Stimulated activated CD8-positive, alpha-beta memory T cell treated with anti-CD3 and anti-CD28 coated beads, Interleukin-7, amount 100 ng/mL, for 1 hour (primary cell): ENCODE results near the gene DNAAF1.

Source experiments
- DNase-seq, 2 donors: peaks; one replicate each; pipeline ENCODE4 v3.0.0-alpha.2; 2020; ENCODE audit warnings: low read depth in 2 of 2

The DNAAF1 gene

DNA sequence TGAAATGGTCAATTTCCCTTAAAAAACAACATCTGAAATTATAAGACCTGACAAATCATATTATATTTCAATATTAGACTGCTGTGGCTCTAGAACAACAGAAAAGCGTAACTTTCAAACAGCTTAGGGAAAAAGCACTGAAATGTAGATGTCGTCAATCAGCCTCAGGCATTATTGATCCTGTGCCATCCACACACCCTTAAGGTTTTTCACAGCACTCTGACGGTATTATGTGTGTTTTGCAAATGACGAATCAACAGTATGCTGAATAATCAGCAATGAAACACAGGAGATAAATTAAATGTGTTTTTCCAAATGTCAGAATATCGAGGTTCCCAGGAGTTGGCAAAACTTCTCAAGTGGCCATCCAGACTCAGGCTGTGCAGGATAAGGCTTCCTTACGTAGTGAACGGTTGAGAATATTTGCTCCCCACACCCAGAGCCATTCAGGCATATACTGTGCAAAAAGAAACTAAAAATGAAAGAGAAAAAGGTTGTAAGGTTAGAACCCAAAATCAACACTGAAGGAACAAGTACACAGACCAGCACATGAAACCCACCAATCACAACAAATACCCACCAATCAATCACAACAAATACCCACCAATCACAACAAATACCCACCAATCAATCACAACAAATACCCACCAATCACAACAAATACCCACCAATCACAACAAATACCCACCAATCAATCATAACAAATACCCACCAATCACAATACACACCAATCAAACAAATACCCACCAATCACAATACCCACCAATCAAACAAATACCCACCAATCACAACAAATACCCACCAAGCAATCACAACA, 20.6 kb upstream of the DNAAF1 start:
- no peak for DNase-seq

DNA sequence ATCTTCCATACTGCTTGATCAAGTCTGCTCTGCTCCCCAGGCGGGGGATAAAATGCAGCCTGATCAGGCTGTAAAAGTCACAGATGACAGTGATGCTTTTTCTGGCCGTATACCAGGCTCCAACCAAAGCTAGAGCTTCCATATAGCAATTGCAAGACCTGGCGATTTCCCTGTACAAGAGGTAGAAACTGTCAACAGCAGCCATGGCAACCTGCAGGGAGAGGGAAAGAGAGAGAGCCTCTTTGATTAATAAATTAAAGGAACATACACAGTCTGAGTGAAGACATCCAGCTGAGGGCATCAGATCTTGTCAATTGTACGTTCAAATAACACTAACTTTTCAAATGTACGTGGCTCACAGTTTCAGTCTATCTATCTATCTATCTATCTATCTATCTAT, 14.0 kb upstream of the DNAAF1 start:
- DNase-seq, result no peak

DNA sequence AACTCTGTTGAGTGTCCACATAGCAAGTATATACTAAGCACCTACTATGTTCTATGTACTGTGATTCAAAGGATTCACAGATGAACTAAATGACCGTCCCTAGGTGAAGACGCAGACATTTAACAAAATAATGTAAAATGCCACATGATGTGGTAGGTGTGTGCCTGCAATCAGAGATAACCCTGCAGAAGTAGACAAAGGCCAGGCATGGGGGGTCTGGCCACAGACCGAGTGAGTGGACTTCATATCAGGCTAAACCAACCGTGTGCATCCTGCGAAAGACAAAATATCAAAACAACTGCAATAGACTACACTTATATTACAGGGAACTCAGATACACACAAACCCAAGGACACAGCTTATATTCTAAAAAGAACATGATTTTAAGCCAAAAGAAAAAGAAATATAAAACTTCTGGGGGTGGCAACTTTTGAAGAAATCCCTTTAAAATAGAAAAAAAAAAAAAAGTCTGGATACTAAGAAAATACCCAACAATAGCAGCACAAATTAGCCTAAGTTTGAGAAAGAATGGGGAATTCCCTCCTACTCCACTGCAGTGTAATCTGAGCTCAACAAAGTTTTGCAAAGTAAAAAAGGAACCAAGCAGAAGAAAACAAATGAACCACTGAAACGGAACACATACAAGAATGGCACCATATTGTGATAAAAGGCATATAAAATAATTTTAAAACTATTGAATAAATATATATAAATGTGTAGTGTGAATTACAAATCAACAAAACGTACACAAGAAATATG, 12.4 kb upstream of the DNAAF1 start:
- DNase-seq, result no peak

DNA sequence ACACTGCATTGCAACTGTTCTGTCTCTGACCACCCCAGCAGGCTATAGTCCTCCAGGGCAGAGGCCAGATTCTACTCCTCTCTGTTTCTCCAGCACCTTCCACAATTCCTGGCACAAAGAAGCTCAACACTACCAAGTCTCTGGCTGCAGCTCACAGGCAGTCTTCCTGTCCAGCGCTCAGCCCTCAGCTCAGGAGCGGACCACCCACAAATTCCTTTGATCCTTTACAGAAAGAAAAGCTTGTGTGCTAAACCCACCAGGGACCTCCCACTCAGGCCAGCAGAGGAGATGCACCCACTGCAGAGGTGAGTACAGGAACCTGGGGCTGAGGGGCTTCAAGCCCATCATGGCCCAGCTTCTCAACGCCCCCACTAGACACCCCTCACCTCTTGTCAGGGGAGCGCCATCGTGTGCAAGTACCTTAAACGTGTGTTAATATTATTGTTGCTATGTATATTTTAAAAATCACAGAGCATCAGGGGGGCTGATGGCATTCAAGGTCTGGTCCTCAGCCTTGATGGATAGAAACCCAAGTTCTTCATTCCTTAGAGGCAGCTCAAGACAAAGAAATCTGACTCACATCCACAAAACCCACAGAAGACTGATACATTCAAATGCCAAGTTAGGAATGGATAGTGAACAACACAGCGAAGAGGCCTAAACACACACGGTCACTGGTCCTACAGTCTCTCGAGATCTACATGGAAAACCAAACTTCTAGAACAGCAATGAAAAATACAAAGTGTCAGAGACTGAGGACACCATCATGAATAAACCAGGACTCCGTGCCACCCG, 8.6 kb upstream of the DNAAF1 start:
- DNase-seq, result no peak

DNA sequence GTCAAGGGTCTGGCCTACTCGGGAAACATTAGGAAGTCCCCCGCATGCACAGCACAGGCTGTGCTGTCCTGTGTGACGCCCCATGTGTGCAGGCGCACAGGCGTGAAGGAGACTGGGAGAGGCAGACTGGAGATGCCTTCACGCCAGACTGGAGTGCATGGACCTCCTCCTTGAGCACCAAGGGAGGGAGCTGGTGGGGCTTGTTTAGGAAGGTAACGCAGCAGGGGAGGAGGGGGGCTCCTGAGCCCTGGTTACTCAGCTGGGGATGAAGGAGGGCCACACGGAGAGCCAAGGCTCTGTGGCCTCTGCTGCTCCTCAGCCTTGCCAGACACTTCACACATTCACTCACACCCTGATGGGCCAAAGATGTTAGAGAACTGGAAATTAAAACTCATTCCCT, 7.8 kb upstream of the DNAAF1 start:
- no peak for DNase-seq

DNA sequence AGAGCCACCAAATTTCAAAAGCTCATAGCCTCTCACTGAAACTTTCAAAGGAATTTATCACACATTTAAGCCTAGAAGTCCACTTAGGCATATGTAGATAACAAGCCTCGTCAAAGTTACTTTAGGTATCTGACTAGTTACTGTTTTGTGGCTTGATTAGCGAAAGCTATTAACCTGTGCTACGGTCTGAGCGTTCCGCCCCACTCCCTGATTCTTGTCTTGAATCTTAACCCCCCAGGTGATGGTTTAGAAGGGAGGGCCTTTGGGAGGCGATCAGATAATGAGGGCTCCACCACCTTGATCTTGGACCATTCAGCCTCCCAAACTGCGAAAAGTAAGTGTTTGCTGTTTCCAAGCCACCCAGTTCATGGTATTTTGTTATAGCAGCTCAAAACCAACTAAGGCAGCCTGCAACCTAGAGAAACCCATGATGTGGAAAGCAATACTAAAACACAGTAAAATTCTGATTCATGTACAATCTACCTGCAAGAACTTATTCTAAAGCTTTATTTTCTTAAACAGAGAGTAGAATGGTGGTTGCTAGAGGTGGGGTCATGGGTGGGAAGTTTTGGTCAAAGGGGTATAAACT, 7.2 kb upstream of the DNAAF1 start:
- DNase-seq, result no peak

DNA sequence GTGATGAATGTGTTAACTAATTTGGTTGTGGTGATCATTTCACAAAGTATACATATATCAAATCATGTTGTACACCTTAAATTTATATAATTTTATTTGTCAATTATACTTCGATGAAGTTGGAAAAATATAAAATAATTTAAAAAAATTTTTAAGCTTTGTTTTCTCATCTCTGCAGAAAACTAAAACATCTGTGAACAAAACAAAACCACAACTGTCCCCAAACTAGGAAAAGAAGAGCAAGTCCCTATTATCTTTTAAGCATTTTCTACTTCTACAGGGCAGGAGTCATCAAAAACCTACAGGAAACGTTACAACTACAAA, 6.6 kb upstream of the DNAAF1 start:
- no peak for DNase-seq

DNA sequence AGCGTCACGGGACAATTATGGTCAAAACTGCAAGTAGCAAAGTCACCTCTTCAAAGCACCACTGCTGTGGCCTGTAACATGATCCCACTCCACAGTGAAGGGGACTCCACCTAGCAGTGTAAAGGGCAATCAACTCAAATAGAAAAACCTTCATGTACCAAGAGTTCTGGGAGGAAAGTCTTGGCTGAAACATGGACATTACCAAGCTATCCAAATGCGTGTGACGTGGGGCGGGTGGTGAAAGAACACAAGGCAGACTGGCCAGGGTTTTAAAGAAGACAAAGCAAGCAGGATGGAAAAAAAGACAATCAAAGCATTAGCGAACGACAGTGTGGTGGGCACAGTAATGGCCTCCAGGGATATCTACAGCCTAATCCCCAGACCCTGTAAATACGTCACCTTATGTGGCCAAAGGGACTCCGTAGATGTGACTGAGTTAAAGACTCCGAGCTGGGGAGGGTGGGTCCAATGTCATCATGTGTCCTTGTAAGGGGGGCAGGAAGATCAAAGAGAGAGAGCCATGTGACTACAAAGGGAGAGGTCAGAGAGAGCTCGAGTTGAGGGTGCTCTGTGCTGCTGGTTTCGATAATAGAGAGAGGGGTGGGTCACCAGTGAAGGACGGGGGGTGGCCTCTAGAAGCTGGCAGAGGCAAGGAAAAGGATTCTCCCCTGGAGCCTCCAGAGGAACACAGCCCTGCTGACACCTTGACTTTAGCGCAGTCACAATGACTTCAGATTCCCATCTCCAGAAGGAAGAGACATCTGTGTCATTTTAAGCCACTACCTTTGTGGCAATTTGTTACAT, 6.1 kb upstream of the DNAAF1 start:
- no peak for DNase-seq

DNA sequence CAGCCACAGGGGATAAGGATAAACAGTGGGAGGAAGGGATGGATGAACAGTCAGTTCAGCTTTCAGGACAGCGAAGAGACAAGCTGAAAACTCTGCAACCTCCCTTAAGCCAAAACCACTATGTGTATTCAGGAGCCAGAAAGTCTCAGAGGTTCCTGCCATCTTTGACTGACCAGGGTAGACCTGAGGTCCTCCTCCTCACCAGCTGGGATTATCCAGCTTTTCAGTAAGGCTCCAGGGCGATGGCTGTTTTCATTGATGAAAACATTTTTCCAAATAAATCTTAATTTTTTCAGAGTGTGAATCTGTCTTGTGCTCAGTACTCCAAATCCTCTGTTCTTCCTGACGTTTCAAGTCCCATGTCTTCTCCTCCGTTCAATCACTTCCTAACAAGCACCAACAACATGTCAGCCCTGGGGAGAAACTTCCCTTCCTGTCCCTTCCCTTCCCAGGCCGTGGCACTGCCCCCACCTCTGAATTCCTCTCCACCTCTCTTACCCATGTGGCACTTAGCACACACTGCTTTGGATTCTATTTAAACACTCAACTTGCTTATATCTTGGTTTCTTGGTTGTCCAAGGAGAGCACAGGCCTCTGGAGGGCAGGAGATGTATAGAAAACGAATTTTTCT, 5.4 kb upstream of the DNAAF1 start:
- no peak for DNase-seq

DNA sequence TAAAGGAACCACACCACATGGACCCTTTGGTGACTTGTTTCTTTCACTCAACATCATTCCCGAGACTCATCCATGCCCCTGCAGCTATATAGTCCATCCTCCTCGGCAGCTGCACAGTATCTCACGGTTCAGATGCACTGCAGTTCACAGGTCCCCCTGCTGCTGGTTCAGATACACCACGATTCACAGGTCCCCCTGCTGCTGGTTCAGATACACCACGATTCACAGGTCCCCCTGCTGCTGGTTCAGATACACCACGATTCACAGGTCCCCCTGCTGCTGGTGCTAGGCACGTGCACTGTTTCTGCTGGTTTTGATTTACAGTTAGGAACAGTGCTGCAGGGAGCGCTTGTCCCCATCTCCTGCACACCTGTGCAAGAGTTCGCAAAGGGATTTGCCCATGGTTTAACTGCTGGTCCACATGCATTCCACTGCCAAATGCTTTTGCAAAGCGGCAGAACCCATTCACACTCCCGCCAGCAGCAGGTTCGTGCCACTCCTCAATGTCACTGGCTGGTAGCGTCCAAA, 3.9 kb upstream of the DNAAF1 start:
- DNase-seq, result no peak

DNA sequence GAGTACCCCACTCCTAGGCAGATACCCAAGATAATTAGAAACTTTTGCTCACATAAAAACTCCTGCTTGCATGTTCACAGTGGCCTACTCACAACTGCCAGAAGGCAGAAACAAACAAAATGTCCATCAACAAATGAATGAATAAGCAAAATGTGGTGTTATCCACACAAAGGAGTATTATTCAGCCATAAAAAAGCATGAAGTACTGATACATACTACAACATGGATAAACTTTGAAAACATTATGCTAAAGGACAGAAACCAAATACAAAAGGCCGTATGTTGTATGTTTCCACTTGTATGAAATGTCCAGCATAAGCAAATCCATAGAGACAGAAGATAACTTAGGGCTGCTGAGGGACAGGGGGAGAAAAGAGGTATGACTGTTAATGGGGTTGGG, 2.0 kb upstream of the DNAAF1 start:
- DNase-seq, result no peak

DNA sequence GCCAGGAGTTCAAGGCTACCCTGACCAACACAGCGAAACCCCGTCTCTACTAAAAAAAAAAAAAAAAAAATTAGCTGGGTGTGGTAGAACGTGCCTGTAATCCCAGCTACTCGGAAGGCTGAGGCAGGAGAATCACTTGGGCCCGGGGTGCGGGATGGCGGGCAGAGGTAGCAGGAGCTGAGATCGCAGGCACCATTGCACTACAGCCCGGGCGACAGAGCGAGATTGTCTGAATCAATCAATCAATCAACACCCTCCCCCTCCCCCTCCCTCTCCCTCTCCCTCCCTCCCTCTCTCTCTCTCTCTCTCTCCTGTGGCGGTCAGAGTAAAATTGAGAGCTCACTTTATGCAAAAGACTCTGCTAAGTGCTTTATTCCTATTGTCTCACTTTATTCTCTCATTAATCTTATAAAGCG, 1.3 kb upstream of the DNAAF1 start:
- no peak for DNase-seq

DNA sequence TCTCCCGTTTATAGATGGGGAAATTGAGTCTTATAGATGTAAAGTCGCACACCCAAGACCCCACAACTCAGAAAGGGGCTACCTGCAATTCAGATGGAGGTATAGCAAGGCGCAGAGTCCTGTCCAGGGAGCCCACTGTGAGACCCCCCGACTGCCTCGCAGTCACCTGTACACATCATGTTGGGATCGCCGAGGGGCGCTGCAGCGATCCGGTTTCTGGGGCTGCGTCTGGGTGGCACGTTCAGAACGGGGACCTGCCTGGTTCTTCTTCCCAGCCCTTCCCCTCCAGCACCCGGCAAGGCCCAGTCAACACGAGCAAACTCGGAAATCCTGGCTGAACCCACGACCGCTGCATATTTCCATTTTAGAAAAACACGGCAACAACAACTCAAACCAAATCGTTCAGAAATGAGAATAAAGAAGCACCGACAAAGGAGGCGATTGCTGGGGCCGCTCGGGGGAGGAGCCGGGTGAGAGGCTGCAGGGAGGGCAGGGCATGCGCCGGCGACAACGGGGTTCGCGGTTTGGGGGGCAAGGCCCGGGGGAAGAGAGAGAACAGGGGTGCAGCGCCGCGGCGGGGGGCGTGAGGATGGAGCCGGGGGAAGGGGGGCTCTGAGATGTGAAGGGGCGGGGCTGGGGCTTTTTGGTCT, 774 bp upstream of the DNAAF1 start:
- no peak for DNase-seq

DNA sequence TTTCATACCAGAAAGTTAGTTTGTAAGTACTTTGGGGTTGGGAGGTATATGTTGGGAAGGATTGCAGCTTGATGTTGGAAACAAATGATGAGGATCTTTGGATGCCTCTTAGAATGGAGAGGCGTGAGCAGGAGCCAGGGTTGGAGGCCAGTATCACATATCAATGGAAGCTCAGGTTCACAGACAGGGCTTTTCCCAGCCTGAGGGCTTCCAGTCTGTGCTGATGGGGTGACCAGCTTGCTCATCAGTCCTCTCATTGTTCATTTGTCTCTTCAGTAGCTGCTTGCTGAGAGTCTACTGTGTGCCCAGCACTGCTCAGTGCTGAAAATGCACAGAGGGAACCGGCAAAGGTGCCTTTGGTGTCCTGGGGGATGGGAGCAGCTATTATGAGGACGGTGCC, 5.8 kb downstream of the DNAAF1 start:
- no peak for DNase-seq

DNA sequence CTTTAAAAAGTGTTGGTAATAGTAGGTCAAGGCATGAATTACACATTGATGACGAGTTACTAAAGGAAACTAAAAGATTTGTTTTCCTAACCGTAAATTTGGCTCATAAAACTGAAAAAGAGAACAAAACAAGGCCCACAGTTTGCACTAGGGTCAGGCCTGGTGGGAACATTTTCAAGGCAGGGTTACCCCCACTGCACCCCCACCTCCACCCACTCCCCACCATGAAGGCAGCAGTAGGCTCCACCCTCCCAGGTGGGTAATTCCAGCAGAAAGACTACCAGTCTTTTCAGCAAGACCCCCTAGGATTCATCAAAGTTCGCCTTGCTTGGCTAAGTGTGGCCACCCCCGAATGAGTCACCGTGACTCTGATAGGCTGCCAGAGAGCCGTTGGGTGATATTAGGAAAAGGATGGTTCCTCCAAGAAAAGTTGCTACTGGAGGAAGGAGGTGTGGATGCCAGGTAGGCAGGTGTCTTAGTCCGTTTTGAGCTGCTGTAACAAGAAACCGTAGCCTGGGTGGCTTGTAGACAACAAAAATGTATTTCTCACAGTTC, 8.6 kb downstream of the DNAAF1 start:
- DNase-seq, result no peak

DNA sequence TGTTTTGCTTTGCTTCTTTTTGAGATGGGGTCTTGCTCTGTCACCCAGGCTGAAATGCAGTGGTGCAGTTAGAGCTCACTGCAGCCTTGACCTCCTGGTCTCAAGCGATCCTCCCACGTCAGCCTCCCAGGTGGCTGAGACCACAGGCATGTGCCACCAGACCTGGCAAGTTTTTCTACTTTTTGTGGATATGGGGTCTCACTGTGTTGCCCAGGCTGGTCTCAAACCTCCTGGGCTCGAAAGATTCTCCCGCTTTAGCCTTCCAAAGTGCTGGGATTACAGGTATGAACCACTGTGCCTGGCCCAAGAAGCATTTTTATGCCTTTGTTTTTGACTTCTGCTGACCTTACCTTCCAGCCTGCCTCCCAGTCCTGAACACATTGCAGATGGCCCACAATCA, 10.1 kb downstream of the DNAAF1 start:
- no peak for DNase-seq

DNA sequence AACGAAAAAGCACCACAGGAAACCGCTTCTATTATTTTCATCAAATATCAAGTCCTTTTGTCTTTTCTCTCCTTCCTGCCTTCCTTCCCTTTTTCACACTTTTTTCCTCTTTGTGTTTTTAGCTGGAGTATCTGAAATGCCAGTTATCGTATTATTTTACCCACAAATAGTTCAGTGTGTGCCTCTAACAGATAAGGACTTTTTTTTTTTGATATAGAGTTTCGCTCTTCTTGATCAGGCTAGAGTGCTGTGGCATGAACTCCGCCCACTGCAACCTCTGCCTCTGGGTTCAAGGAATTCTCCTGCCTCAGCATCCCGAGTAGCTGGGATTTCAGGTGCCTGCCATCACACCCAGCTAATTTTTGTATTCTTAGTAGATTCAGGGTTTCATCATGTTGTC, 10.7 kb downstream of the DNAAF1 start:
- no peak for DNase-seq

DNA sequence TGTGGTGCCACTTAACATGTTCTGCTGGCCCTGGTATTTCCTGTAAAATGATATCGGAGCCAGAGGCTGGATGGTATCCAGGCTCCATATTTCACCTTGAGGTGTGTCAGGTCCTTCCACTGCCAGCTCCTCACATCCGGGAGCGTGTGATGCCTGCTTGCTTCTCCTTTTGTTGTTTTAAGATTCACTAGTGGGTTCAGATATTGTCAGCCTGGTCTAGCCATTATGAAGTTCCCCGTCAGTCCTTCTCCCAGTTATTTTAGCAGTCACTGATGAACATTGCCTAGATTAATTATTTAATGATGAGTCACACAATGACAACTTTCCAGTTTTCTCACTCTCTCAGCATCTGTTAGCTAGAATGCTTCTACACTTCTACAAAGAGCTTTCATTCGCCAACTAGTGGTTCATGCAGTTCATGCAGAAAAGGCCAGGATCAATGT, 11.3 kb downstream of the DNAAF1 start:
- no peak for DNase-seq

DNA sequence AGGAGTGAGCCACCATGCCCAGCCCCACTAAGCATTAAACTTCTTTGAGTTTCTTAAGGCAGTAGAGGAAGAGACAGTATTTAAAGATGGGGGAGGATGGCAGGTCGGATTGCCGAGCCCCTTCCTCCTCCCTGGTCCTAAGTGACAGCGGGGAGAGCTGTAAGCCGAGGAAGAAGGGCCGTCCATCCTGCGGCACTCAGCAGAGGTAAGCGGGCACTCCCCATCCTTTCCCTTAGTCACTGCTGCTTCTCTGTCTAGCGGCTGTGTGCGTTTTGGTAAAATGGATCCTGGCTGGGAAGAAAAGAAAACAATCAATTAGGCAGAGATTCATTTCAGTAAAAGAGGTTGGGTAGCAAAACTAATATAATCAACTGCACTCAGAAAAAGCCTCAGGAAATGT, 13.9 kb downstream of the DNAAF1 start:
- no peak for DNase-seq

DNA sequence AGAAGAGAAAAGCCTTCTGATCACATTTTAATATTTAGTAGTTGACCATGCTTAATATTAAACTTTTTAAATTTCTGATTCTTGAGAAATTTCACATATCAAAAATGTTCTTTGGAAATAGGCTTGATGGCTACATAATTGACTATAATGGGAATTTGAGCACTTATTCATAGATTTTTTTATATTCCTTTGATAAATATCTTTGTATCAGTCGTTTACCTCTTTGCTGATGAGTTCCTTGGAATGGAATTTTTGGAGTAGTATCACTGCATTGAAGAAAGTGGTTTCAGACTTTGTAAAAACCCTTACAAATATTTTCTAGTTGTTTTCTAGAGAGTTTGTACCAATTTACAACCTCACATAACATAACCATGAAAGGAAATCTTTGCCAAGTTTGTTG, 14.7 kb downstream of the DNAAF1 start:
- no peak for DNase-seq
